Measurements from ENCODE around the gene ADGRE3.

- TF ChIP-seq CTCF (IDR thresholded peaks at IDR 0.05) (no peak), ZFX (IDR thresholded peaks at IDR 0.05; ENCODE audit: borderline replicate concordance) (no peak)
Observed at GRCh38 chr19:14629557-14629956, 45.1 kb downstream of the ADGRE3 start.

All from 22Rv1 (cell line).